ENCODE measurements around the gene PARP15. TPM values are rescaled to one million over a fixed set of nuclear protein-coding genes. Genes with fewer than 3 reads are reported as not detected.

PARP15 gene
- total RNA-seq, 2 experiments from 2014 or later, result 41.6 to 41.8 TPM

DNA sequence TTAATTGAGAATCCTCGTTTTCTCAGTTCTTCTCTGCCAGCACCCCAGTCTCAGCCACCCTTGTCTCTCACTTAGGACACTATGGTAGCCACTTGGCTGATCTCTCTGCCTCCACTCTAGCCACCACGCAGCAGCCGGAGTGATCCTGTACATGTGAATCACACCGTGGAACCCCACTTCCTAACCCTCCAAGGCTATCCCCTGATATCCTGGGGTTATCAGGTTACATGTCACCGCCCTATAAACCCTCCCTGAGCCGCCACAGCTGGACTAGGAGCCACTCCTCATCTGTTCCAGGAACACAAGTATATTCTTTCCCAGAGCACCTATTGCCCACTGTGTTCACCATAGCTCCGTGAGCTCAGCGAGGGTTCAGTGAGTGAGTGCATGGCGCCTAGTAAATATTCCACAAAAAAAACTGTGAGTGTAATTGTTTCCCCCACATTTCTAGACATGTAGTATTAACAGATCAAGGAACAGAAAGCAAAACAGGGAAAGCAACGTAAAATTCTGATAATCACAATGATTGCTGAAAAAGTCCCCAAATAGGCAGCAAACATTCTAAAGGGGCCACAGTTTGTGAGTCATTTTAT, 102.5 kb downstream of the PARP15 start:
- Histone ChIP-seq H3K4me3 (ENCODE audit: low read length) (peak overlapping the region; percentile 93), H3K9me3 (ENCODE audit: control insufficient read depth in 1 of 2, insufficient read depth in 1 of 2, low read length in 2 of 2) (no peaks in the 10 kb centered on the region), H3K4me1 (ENCODE audit: insufficient read depth, low read length) (peaks cover 46% of the 10 kb centered on the region), H3K27me3 (ENCODE audit: control insufficient read depth in 1 of 2, insufficient read depth in 2 of 2, low read length in 2 of 2) (no peaks in the 10 kb centered on the region), H3K36me3 (ENCODE audit: insufficient read depth, low read length) (peaks cover 11% of the 10 kb centered on the region), H3K27ac (ENCODE audit: low read depth in 1 of 2, low read length in 2 of 2) (peak overlapping the region; percentile 88 to 91)
- CTCF ChIA-PET, result interaction anchor here (0.6 to 3.2 kb wide), 13 partner anchors 8 to 1133 kb away, joined by 3 to 45 read pairs (median 5); partner anchors contain the start of genes DTX3L, FAM162A, KPNA1 and PARP9
- POLR2A ChIA-PET, result interaction anchor here (0.9 to 5.3 kb wide), 15 partner anchors 98 to 1134 kb away, joined by 3 to 94 read pairs (median 5); partner anchors contain the start of genes DTX3L, FAM162A, HSPBAP1 and KPNA1
- DNase-seq (peak in 3 of 14 experiments; percentile 20 to 39 (median 22)), ATAC-seq (ENCODE audit: poor library complexity) (peak; percentile 12)
- Mint-ChIP-seq H3K9me3 (no peaks in the 10 kb centered on the region), H3K36me3 (ENCODE audit: low read depth) (peaks cover 22% of the 10 kb centered on the region), H3K27ac (peak overlapping the region; percentile 96), H3K4me1 (ENCODE audit: low read depth) (peaks cover 58% of the 10 kb centered on the region), H3K27me3 (no peaks in the 10 kb centered on the region), H3K4me3 (peak overlapping the region; percentile 93)
- TF ChIP-seq, protein P1, sequence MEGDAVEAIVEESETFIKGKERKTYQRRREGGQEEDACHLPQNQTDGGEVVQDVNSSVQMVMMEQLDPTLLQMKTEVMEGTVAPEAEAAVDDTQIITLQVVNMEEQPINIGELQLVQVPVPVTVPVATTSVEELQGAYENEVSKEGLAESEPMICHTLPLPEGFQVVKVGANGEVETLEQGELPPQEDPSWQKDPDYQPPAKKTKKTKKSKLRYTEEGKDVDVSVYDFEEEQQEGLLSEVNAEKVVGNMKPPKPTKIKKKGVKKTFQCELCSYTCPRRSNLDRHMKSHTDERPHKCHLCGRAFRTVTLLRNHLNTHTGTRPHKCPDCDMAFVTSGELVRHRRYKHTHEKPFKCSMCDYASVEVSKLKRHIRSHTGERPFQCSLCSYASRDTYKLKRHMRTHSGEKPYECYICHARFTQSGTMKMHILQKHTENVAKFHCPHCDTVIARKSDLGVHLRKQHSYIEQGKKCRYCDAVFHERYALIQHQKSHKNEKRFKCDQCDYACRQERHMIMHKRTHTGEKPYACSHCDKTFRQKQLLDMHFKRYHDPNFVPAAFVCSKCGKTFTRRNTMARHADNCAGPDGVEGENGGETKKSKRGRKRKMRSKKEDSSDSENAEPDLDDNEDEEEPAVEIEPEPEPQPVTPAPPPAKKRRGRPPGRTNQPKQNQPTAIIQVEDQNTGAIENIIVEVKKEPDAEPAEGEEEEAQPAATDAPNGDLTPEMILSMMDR (IDR thresholded peaks at IDR 0.05), result no peak
- intact Hi-C loops (cut with DNase I, micrococcal nuclease), result loop anchor here (1.0 to 10.0 kb wide), 10 partner anchors 120 to 1134 kb away; partner anchors contain the start of genes EAF2 (in 1 of the 2), FAM162A (in 1 of the 2), HACD2 (in 1 of the 2) and HCLS1 (in 1 of the 2)

GRCh38 chr3:122680475-122681283, 103.2 kb downstream of the PARP15 start, which contains the start of gene PARP14:
TSS of gene PARP14 (plus strand) at chr3:122680839. CDS start at chr3:122680884, 45 bp downstream.
- peaks cover 46% of the 10 kb centered on the region for H3K4me1 ChIP-seq (ENCODE audit: insufficient read depth, low read length)
- ChIA-PET CTCF (interaction anchor here (1.0 to 3.2 kb wide), 6 partner anchors 15 to 297 kb away, joined by 3 to 45 read pairs (median 7); partner anchors contain the start of genes DTX3L, FAM162A, KPNA1 and PARP9), POLR2A (interaction anchor here (1.0 to 5.3 kb wide), 9 partner anchors 102 to 1135 kb away, joined by 3 to 94 read pairs (median 14); partner anchors contain the start of genes DTX3L, FAM162A, HSPBAP1 and KPNA1)

More at GRCh38 chr3:122680475-122681283, 103.2 kb downstream of the PARP15 start, which contains the start of gene PARP14:
- TF ChIP-seq, protein P1 (IDR thresholded peaks at IDR 0.05), result no peak
- H3K27ac Mint-ChIP-seq, result peak within 1 kb of the TSS; percentile 96
- peak within 1 kb of the TSS; percentile 93 for H3K4me3 ChIP-seq (ENCODE audit: low read length)
- intact Hi-C loops (cut with DNase I, micrococcal nuclease), result loop anchor here (1.0 to 10.0 kb wide), 5 partner anchors 296 to 1134 kb away; partner anchors contain the start of genes EAF2 (in 1 of the 2), FAM162A (in 1 of the 2), HACD2 (in 1 of the 2) and HCLS1 (in 1 of the 2)
- H3K9me3 Mint-ChIP-seq, result no peaks in the 10 kb centered on the region
- H3K9me3 ChIP-seq (ENCODE audit: control insufficient read depth in 1 of 2, insufficient read depth in 1 of 2, low read length in 2 of 2), result no peaks in the 10 kb centered on the region
- H3K27me3 ChIP-seq (ENCODE audit: control insufficient read depth in 1 of 2, insufficient read depth in 2 of 2, low read length in 2 of 2), result no peaks in the 10 kb centered on the region
- peak within 1 kb of the TSS; percentile 93 for H3K4me3 Mint-ChIP-seq
- peak; percentile 33 to 87 (median 48) for DNase-seq
- peaks cover 58% of the 10 kb centered on the region for H3K4me1 Mint-ChIP-seq (ENCODE audit: low read depth)
- peaks cover 26% of the 10 kb centered on the region for H3K36me3 Mint-ChIP-seq (ENCODE audit: low read depth)
- peak; percentile 63 for ATAC-seq (ENCODE audit: poor library complexity)
- no peaks in the 10 kb centered on the region for H3K27me3 Mint-ChIP-seq
- H3K27ac ChIP-seq (ENCODE audit: low read depth in 1 of 2, low read length in 2 of 2), result peak within 1 kb of the TSS; percentile 88 to 91
- peaks cover 14% of the 10 kb centered on the region for H3K36me3 ChIP-seq (ENCODE audit: insufficient read depth, low read length)

Measured in CD4-positive, alpha-beta T cell (primary cell).